Measurements from ENCODE around the gene ATP8A2.
A peak's percentile ranks its signal among the peaks of the same experiment; 100 is the strongest.

The ATP8A2 gene

GRCh38 chr13:25868490-25868889, 496.7 kb downstream of the ATP8A2 start:
- DNase-seq = no peak

- DNase-seq = no peak
These were observed 498.2 kb downstream of the ATP8A2 start for GRCh38 chr13:25869941-25870340.

GRCh38 chr13:25871389-25872125, 499.8 kb downstream of the ATP8A2 start:
- no peak for DNase-seq

GRCh38 chr13:25872481-25873241, 500.9 kb downstream of the ATP8A2 start:
- DNase-seq = no peak

- DNase-seq = no peak
These were observed 501.5 kb downstream of the ATP8A2 start for GRCh38 chr13:25873242-25873612.

- DNase-seq = no peak
These were observed 502.4 kb downstream of the ATP8A2 start for GRCh38 chr13:25874064-25874737.

- DNase-seq = no peak
These were observed 503.1 kb downstream of the ATP8A2 start for GRCh38 chr13:25874907-25875306.

- no peak for DNase-seq
These were observed 504.5 kb downstream of the ATP8A2 start for GRCh38 chr13:25876247-25876646.

GRCh38 chr13:25879466-25879865, 507.7 kb downstream of the ATP8A2 start:
- DNase-seq = no peak

- no peak for DNase-seq
These were observed 509.6 kb downstream of the ATP8A2 start for GRCh38 chr13:25881136-25881926.

- DNase-seq = peak; percentile 67
These were observed 510.2 kb downstream of the ATP8A2 start for GRCh38 chr13:25881971-25882451.

- peak; percentile 71 for DNase-seq
These were observed 510.9 kb downstream of the ATP8A2 start for GRCh38 chr13:25882466-25883357.

GRCh38 chr13:25885418-25885817, 513.6 kb downstream of the ATP8A2 start:
- DNase-seq = no peak

- DNase-seq = no peak
These were observed 514.9 kb downstream of the ATP8A2 start for GRCh38 chr13:25886438-25887214.

GRCh38 chr13:25887962-25888655, 516.3 kb downstream of the ATP8A2 start:
- DNase-seq = no peak

GRCh38 chr13:25890671-25891212, 519.0 kb downstream of the ATP8A2 start:
- no peak for DNase-seq

- DNase-seq = no peak
These were observed 527.2 kb downstream of the ATP8A2 start for GRCh38 chr13:25898991-25899390.

GRCh38 chr13:25899464-25899863, 527.7 kb downstream of the ATP8A2 start:
- no peak for DNase-seq

- DNase-seq = no peak
These were observed 528.2 kb downstream of the ATP8A2 start for GRCh38 chr13:25899952-25900351.
